ENCODE measurements around the gene PCDHA11. TPM values are rescaled to one million over a fixed set of nuclear protein-coding genes. Genes with fewer than 3 reads are reported as not detected.
"Not testable (repeated sequence)": the region's sequence is repeated elsewhere in the genome, so short reads cannot be mapped to it uniquely, and the experiment has no call there.

PCDHA11 gene
- not detected for total RNA-seq

GRCh38 chr5:140868721-140869554 lies at the start of gene PCDHA11:
Gene PCDHA11 (plus strand): TSS chr5:140868957. CDS start chr5:140869104, 147 bp downstream.
- Mint-ChIP-seq H3K4me1 (no peaks in the 10 kb centered on the region), H3K9me3 (peaks cover 8% of the 10 kb centered on the region), H3K4me3 (no peak within 1 kb of the TSS), H3K27ac (no peak within 1 kb of the TSS), H3K27me3 (peaks cover 42% of the 10 kb centered on the region), H3K36me3 (peaks cover 4% of the 10 kb centered on the region)
- DNase-seq, result no peak

- no peak for DNase-seq
- H3K27ac Mint-ChIP-seq, result no peak within 1 kb of the TSS
- no peaks in the 10 kb centered on the region for H3K4me1 Mint-ChIP-seq
- H3K4me3 Mint-ChIP-seq, result no peak within 1 kb of the TSS
- peaks cover 24% of the 10 kb centered on the region for H3K27me3 Mint-ChIP-seq
- H3K9me3 Mint-ChIP-seq, result peaks cover 9% of the 10 kb centered on the region
- H3K36me3 Mint-ChIP-seq, result peaks cover 5% of the 10 kb centered on the region
Observed at GRCh38 chr5:140821375-140822280, 47.1 kb upstream of the PCDHA11 start, which contains the start of gene PCDHA5. Gene PCDHA5 (plus strand): TSS chr5:140821613.

- Mint-ChIP-seq H3K27ac (no peak overlapping the region), H3K4me3 (no peak overlapping the region), H3K27me3 (peaks cover 30% of the 10 kb centered on the region), H3K4me1 (no peaks in the 10 kb centered on the region), H3K9me3 (peaks cover 14% of the 10 kb centered on the region), H3K36me3 (peaks cover 7% of the 10 kb centered on the region)
- DNase-seq, result no peak
Observed at GRCh38 chr5:140822281-140822629, 46.5 kb upstream of the PCDHA11 start.

DNA sequence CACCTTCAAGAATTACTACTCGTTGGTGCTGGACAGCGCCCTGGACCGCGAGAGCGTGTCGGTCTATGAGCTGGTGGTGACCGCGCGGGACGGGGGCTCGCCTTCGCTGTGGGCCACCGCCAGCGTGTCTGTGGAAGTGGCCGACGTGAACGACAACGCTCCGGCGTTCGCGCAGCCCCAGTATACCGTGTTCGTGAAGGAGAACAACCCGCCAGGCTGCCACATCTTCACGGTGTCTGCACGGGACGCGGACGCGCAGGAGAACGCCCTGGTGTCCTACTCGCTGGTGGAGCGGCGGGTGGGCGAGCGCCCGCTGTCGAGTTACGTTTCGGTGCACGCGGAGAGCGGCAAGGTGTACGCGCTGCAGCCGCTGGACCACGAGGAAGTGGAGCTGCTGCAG lies 45.8 kb upstream of the PCDHA11 start:
- Mint-ChIP-seq H3K36me3 (peaks cover 11% of the 10 kb centered on the region), H3K9me3 (peaks cover 17% of the 10 kb centered on the region), H3K27me3 (peaks cover 36% of the 10 kb centered on the region)
- H3K4me3 Mint-ChIP-seq, H3K4me1 Mint-ChIP-seq, DNase-seq, H3K27ac Mint-ChIP-seq: not testable (repeated sequence)

GRCh38 chr5:140823475-140823874 lies 45.3 kb upstream of the PCDHA11 start:
- H3K4me1 Mint-ChIP-seq, result no peaks in the 10 kb centered on the region
- H3K36me3 Mint-ChIP-seq, result peaks cover 13% of the 10 kb centered on the region
- H3K27ac Mint-ChIP-seq, result no peak overlapping the region
- DNase-seq, result no peak
- H3K27me3 Mint-ChIP-seq, result peaks cover 41% of the 10 kb centered on the region
- peaks cover 21% of the 10 kb centered on the region for H3K9me3 Mint-ChIP-seq
- no peak overlapping the region for H3K4me3 Mint-ChIP-seq

- Mint-ChIP-seq H3K9me3 (peaks cover 23% of the 10 kb centered on the region), H3K4me1 (no peaks in the 10 kb centered on the region), H3K36me3 (peaks cover 17% of the 10 kb centered on the region), H3K27me3 (peaks cover 65% of the 10 kb centered on the region), H3K27ac (no peak within 1 kb of the TSS), H3K4me3 (no peak within 1 kb of the TSS)
- DNase-seq, result no peak
Observed at GRCh38 chr5:140827704-140828361, 40.9 kb upstream of the PCDHA11 start, which contains the start of gene PCDHA6. Gene PCDHA6 (plus strand): TSS chr5:140827960. CDS start chr5:140828092, 132 bp downstream.

- peaks cover 69% of the 10 kb centered on the region for H3K27me3 Mint-ChIP-seq
- no peak overlapping the region for H3K27ac Mint-ChIP-seq
- H3K4me3 Mint-ChIP-seq, result no peak overlapping the region
- peaks cover 25% of the 10 kb centered on the region for H3K9me3 Mint-ChIP-seq
- no peak for DNase-seq
- peaks cover 20% of the 10 kb centered on the region for H3K36me3 Mint-ChIP-seq
- no peaks in the 10 kb centered on the region for H3K4me1 Mint-ChIP-seq
Observed at GRCh38 chr5:140828362-140828737, 40.4 kb upstream of the PCDHA11 start.

DNA sequence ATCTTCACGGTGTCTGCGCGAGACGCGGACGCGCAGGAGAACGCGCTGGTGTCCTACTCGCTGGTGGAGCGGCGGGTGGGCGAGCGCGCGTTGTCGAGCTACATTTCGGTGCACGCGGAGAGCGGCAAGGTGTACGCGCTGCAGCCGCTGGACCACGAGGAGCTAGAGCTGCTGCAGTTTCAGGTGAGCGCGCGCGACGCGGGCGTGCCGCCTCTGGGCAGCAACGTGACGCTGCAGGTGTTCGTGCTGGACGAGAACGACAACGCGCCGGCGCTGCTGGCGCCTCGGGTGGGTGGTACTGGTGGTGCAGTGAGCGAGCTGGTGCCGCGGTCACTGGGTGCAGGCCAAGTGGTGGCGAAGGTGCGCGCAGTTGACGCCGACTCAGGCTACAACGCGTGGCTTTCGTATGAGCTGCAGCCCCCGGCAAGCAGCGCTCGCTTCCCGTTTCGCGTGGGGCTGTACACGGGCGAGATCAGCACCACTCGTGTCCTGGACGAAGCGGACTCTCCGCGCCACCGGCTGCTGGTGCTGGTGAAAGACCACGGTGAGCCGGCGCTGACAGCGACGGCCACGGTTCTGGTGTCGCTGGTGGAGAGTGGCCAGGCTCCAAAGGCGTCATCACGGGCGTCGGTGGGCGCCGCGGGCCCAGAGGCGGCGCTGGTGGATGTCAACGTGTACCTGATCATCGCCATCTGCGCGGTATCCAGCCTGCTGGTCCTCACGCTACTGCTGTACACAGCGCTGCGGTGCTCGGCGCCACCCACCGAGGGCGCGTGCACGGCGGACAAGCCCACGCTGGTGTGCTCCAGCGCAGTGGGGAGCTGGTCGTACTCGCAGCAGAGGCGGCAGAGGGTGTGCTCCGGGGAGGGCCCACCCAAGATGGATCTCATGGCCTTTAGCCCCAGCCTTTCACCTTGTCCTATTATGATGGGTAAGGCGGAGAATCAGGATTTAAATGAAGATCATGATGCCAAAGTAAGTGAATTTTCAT lies 39.0 kb upstream of the PCDHA11 start:
- H3K36me3 Mint-ChIP-seq, result peaks cover 25% of the 10 kb centered on the region
- not testable (repeated sequence) for DNase-seq, H3K4me3 Mint-ChIP-seq, H3K27ac Mint-ChIP-seq, H3K4me1 Mint-ChIP-seq
- peaks cover 35% of the 10 kb centered on the region for H3K9me3 Mint-ChIP-seq
- H3K27me3 Mint-ChIP-seq, result peaks cover 82% of the 10 kb centered on the region

DNA sequence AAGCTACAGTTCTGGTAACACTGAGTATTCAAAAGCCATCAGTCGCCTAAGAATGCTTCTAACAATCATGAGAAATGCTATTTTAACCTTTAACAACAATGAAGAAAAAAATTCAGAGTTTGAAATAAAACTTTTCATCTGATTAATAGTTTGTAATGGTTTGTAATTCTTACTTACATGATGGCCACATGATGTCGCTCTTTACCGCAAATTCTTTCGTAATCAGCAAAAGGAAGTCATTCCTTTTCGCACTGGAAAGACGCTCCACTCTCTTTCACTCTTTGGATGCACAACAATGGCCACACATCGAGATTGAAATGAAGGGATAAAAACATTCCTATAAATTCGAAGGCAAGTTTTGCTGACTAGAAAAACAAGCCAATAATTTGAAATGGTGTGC lies 34.8 kb upstream of the PCDHA11 start, which contains the start of gene PCDHA7:
Gene PCDHA7 (plus strand): TSS at position 277 of the 400 bp plus-strand sequence. CDS start 115 bp downstream, at position 392.
- Mint-ChIP-seq H3K36me3 (peaks cover 13% of the 10 kb centered on the region), H3K27me3 (peaks cover 68% of the 10 kb centered on the region), H3K27ac (no peak within 1 kb of the TSS), H3K9me3 (peaks cover 21% of the 10 kb centered on the region), H3K4me3 (no peak within 1 kb of the TSS), H3K4me1 (no peaks in the 10 kb centered on the region)
- DNase-seq, result no peak

DNA sequence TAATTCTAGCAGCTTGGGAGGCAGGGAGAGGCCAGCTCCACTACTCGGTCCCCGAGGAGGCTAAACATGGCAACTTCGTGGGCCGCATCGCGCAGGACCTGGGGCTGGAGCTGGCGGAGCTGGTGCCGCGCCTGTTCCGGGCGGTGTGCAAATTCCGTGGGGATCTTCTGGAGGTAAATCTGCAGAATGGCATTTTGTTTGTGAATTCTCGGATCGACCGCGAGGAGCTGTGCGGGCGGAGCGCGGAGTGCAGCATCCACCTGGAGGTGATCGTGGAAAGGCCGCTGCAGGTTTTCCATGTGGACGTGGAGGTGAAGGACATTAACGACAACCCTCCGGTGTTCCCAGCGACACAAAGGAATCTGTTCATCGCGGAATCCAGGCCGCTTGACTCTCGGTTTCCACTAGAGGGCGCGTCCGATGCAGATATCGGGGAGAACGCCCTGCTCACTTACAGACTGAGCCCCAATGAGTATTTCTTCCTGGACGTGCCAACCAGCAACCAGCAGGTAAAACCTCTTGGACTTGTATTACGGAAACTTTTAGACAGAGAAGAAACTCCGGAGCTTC lies 34.2 kb upstream of the PCDHA11 start:
- H3K4me3 Mint-ChIP-seq, H3K36me3 Mint-ChIP-seq, DNase-seq, H3K4me1 Mint-ChIP-seq, H3K27ac Mint-ChIP-seq: not testable (repeated sequence)
- Mint-ChIP-seq H3K9me3 (peaks cover 17% of the 10 kb centered on the region), H3K27me3 (peaks cover 66% of the 10 kb centered on the region)

DNA sequence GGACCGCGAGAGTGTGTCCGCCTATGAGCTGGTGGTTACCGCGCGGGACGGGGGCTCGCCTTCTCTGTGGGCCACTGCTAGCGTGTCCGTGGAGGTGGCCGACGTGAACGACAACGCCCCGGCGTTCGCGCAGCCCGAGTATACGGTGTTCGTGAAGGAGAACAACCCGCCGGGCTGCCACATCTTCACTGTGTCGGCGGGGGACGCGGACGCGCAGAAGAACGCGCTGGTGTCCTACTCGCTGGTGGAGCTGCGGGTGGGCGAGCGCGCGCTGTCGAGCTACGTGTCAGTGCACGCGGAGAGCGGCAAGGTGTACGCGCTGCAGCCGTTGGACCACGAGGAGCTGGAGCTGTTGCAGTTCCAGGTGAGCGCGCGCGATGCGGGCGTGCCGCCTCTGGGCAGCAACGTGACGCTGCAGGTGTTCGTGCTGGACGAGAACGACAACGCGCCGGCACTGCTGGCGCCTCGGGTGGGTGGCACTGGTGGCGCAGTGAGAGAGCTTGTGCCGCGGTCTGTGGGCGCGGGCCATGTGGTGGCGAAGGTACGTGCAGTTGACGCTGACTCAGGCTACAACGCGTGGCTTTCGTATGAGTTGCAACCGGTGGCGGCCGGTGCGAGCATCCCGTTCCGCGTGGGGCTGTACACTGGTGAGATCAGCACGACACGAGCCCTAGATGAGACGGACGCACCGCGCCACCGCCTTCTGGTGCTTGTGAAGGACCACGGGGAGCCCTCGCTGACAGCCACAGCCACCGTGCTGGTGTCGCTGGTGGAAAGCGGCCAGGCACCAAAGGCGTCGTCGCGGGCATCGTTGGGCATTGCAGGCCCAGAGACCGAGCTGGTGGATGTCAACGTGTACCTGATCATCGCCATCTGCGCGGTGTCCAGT lies 32.9 kb upstream of the PCDHA11 start:
- Mint-ChIP-seq H3K4me3 (no peak overlapping the region), H3K9me3 (peaks cover 24% of the 10 kb centered on the region), H3K4me1 (no peaks in the 10 kb centered on the region), H3K27me3 (peaks cover 71% of the 10 kb centered on the region), H3K36me3 (peaks cover 9% of the 10 kb centered on the region), H3K27ac (no peak overlapping the region)
- no peak for DNase-seq

GRCh38 chr5:140840978-140841962 lies 27.5 kb upstream of the PCDHA11 start, which contains the start of gene PCDHA8:
Gene PCDHA8 (plus strand): TSS chr5:140841187. CDS start chr5:140841322, 135 bp downstream.
- H3K9me3 Mint-ChIP-seq, result peaks cover 17% of the 10 kb centered on the region
- H3K27ac Mint-ChIP-seq, result no peak within 1 kb of the TSS
- no peak within 1 kb of the TSS for H3K4me3 Mint-ChIP-seq
- H3K27me3 Mint-ChIP-seq, result peaks cover 56% of the 10 kb centered on the region
- no peak for DNase-seq
- peaks cover 5% of the 10 kb centered on the region for H3K36me3 Mint-ChIP-seq
- H3K4me1 Mint-ChIP-seq, result no peaks in the 10 kb centered on the region

Measured in activated naive CD8-positive, alpha-beta T cell treated with anti-CD3 and anti-CD28 coated beads for 36 hours (primary cell).